PC-9 (cell line): ENCODE results near the gene CDC42EP1. TPM values are rescaled to one million over a fixed set of nuclear protein-coding genes. Genes with fewer than 3 reads are reported as not detected.

Experiments used
- BruUV-seq: library from RNA; stranded (reverse); fragments of 400-500 nt; replicated peaks from 2 replicates; lab custom pipeline; 2021; lab: Mats Ljungman, UMichigan
- CTCF ChIA-PET: fragments of 300-600 bp; sonication (Branson Sonifier 250); formaldehyde crosslinking; loops from one replicate; lab custom pipeline; 2022; ENCODE audit warnings: antibody characterized with exemption; lab: Charles Lee
- POLR2A ChIA-PET: fragments of 300-600 bp; sonication (Branson Sonifier 250); formaldehyde crosslinking; loops from one replicate; lab custom pipeline; 2022; ENCODE audit warnings: antibody characterized with exemption; ENCODE audit not compliant: unreplicated experiment; lab: Charles Lee
- DNase-seq, 2 experiments: peaks; one replicate each; pipeline versions ENCODE4 v3.0.0 to v3.0.0-alpha.2; 2015 to 2022; ENCODE audit warnings: mixed read lengths in 1 of 2
- H2AFZ ChIP-seq: fragments of 200-600 bp; sonication (generic); 2 replicates; pipeline ENCODE4 v1.8.1; 2017; ENCODE audit warnings: antibody characterized with exemption
- H3F3A ChIP-seq: fragments of 200-600 bp; sonication (generic); 2 replicates; pipeline ENCODE4 v1.8.1; 2017; ENCODE audit warnings: antibody characterized with exemption, mild to moderate bottlenecking, low read depth; ENCODE audit not compliant: insufficient read depth
- H3K27ac ChIP-seq: fragments of 200-600 bp; sonication (generic); 2 replicates; pipeline ENCODE4 v1.6.1; 2016; ENCODE audit warnings: mixed run types
- H3K27me3 ChIP-seq: fragments of 200-600 bp; sonication (generic); 2 replicates; pipeline ENCODE4 v1.6.1; 2016; ENCODE audit warnings: low read depth, mixed run types; ENCODE audit not compliant: insufficient read depth
- H3K36me3 ChIP-seq: fragments of 200-600 bp; sonication (generic); 2 replicates; pipeline ENCODE4 v1.6.1; 2016; ENCODE audit warnings: low read depth, mixed run types
- H3K4me1 ChIP-seq: fragments of 200-600 bp; sonication (generic); replicated peaks from 2 replicates; pipeline ENCODE4 v1.6.1; 2016; ENCODE audit warnings: mixed run types; ENCODE audit not compliant: insufficient read depth
- H3K4me2 ChIP-seq: fragments of 200-600 bp; sonication (generic); 2 replicates; pipeline ENCODE4 v1.6.1; 2017; ENCODE audit warnings: mixed run types
- H3K4me3 ChIP-seq: fragments of 200-600 bp; sonication (generic); 2 replicates; pipeline ENCODE4 v1.6.1; 2016; ENCODE audit warnings: mixed run types
- H3K79me2 ChIP-seq: fragments of 200-600 bp; sonication (generic); 2 replicates; pipeline ENCODE4 v1.6.1; 2017; ENCODE audit warnings: low read depth, mixed run types
- H3K9me2 ChIP-seq: fragments of 200-600 bp; sonication (generic); 2 replicates; pipeline ENCODE4 v1.8.1; 2017; ENCODE audit warnings: mild to moderate bottlenecking; ENCODE audit not compliant: insufficient read depth
- H3K9me3 ChIP-seq: fragments of 200-600 bp; sonication (generic); 2 replicates; pipeline ENCODE4 v1.8.1; 2016; ENCODE audit warnings: low read depth; ENCODE audit not compliant: insufficient read depth
- H4K20me1 ChIP-seq: fragments of 200-600 bp; sonication (generic); 2 replicates; pipeline ENCODE4 v1.8.1; 2017; ENCODE audit not compliant: insufficient read depth
- CTCF ChIP-seq: fragments of 200-600 bp; sonication (generic); conservative IDR thresholded peaks from 2 replicates; pipeline ENCODE4 v1.6.1; 2017; ENCODE audit warnings: mixed run types, antibody characterized with exemption, mild to moderate bottlenecking, moderate library complexity
- EZH2 ChIP-seq: fragments of 200-600 bp; sonication (generic); IDR thresholded peaks from 2 replicates; pipeline ENCODE4 v1.8.0; 2017; ENCODE audit warnings: antibody characterized with exemption, low read depth
- intact Hi-C: fragments of 100-400 bp; cut with micrococcal nuclease; formaldehyde crosslinking; loops from one replicate; pipeline ENCODE4 v1.10.0; 2022; ENCODE audit not compliant: unreplicated experiment
- total RNA-seq: library from RNA; stranded (reverse); gene quantifications from 2 replicates; pipeline ENCODE4 v1.2.3, GENCODE V29; 2021

Gene CDC42EP1
- total RNA-seq, 1 experiment from 2014 or later = 94.0 TPM

- H3K4me2 ChIP-seq = no peak overlapping the region
- H3K27ac ChIP-seq = no peak overlapping the region
- no peaks in the 10 kb centered on the region for H3K9me2 ChIP-seq
- peaks cover 52% of the 10 kb centered on the region for H3F3A ChIP-seq
- CTCF ChIA-PET = interaction anchor here (0.6 to 4.9 kb wide), 2 partner anchors 20 to 1709 kb away, joined by 3 to 31 read pairs; no protein-coding TSS in a partner anchor
- no peaks in the 10 kb centered on the region for H3K27me3 ChIP-seq
- peaks cover 56% of the 10 kb centered on the region for H3K4me1 ChIP-seq
- BruUV-seq = no TSS peak
- H3K4me3 ChIP-seq = no peak overlapping the region
- H4K20me1 ChIP-seq = peaks cover 21% of the 10 kb centered on the region
- H3K36me3 ChIP-seq = 0 out of 2 replicates have a peak, but pooled peaks cover 7% of the 10 kb centered on the region
- H3K9me3 ChIP-seq = no peaks in the 10 kb centered on the region
- TF ChIP-seq CTCF (peak; percentile 39; the same call in 1 of the 2 replicates), EZH2 (no peak)
- H3K79me2 ChIP-seq = peaks cover 10% of the 10 kb centered on the region
- H2AFZ ChIP-seq = no peak overlapping the region
- POLR2A ChIA-PET = no interaction called here
- intact Hi-C loops = no loop called here
- DNase-seq = peak; percentile 33 to 68
These were observed 11.1 kb downstream of the CDC42EP1 start for GRCh38 chr22:37571258-37571991.

- intact Hi-C loops = no loop called here
- no peak overlapping the region for H3K4me2 ChIP-seq
- peaks cover 16% of the 10 kb centered on the region for H4K20me1 ChIP-seq
- TF ChIP-seq EZH2 (no peak), CTCF (no peak)
- H3K4me1 ChIP-seq = peaks cover 50% of the 10 kb centered on the region
- no peak overlapping the region for H3K4me3 ChIP-seq
- BruUV-seq = no TSS peak
- ChIA-PET POLR2A (no interaction called here), CTCF (no interaction called here)
- H3K9me2 ChIP-seq = no peaks in the 10 kb centered on the region
- no peak for DNase-seq
- no peaks in the 10 kb centered on the region for H3K9me3 ChIP-seq
- H3K79me2 ChIP-seq = peaks cover 6% of the 10 kb centered on the region; the same call in 1 of the 2 replicates
- peaks cover 46% of the 10 kb centered on the region for H3F3A ChIP-seq
- H2AFZ ChIP-seq = no peak overlapping the region
- H3K36me3 ChIP-seq = 0 out of 2 replicates have a peak, but pooled peaks cover 7% of the 10 kb centered on the region
- H3K27ac ChIP-seq = no peak overlapping the region
- no peaks in the 10 kb centered on the region for H3K27me3 ChIP-seq
These were observed 11.7 kb downstream of the CDC42EP1 start for GRCh38 chr22:37571992-37572373.

- Histone ChIP-seq H3K79me2 (no peaks in the 10 kb centered on the region), H3K27me3 (no peaks in the 10 kb centered on the region), H3K4me2 (no peak overlapping the region), H3K9me2 (no peaks in the 10 kb centered on the region), H3K4me1 (peaks cover 15% of the 10 kb centered on the region), H2AFZ (no peak overlapping the region), H3K9me3 (no peaks in the 10 kb centered on the region), H4K20me1 (0 out of 2 replicates have a peak, but pooled peaks cover 4% of the 10 kb centered on the region), H3K27ac (no peak overlapping the region), H3K4me3 (no peak overlapping the region), H3F3A (peaks cover 22% of the 10 kb centered on the region; the same call in 1 of the 2 replicates), H3K36me3 (no peaks in the 10 kb centered on the region)
- BruUV-seq = no TSS peak
- CTCF ChIA-PET = interaction anchor here (0.5 to 0.6 kb wide), 3 partner anchors 26 to 1303 kb away, joined by 4 to 18 read pairs (median 16); no protein-coding TSS in a partner anchor
- TF ChIP-seq CTCF (no peak), EZH2 (no peak)
- POLR2A ChIA-PET = interaction anchor here (0.6 to 0.7 kb wide), 2 partner anchors 55 to 333 kb away, joined by 3 read pairs; no protein-coding TSS in a partner anchor
- DNase-seq = no peak
- intact Hi-C loops = no loop called here
These were observed 15.3 kb downstream of the CDC42EP1 start for GRCh38 chr22:37575490-37576003.
